NCI-H82 treated with DMSO at 0.1 percent for 48 hours (cell line): ENCODE measurements around the gene RPA1.
A peak's percentile ranks its signal among the peaks of the same experiment; 100 is the strongest.
"Not testable (repeated sequence)": the region's sequence is repeated elsewhere in the genome, so short reads cannot be mapped to it uniquely, and the experiment has no call there.

ENCODE experiments used
- DNase-seq: peaks from one replicate; lab custom pipeline; 2025; ENCODE audit not compliant: unreplicated experiment; lab: John Stamatoyannopoulos, UW

The RPA1 gene

DNA sequence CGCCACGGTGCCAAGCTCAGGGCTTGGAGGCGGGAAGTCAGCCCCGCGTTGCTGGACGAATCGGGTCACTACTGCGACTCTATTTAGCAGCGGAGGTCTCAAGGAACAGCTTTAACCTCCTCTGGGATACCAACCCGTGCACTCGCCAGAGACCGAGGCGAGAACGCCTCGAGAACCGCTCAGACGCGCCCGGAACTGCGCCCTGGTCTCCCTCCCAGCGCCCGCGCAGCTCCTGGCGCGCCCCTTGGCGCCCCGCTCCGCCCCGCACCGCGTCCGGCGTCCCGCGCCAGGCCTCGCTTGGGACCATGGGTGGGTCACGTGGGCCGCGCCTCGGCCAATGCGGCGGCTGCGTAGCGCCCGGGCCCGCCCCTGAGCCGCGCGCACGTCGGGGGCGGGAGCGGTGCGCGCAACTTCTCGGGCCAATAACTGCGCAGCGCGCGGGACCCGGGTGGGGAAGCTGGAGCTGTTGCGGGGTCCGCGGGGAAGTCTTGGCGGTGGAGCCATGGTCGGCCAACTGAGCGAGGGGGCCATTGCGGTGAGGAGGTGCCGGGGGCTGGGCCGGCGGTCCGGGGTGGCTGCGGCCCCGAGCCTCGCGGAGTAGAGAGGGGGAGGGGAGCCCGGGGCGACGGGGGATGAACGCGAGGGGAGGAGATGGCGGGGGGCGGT is at the start of gene RPA1, which contains the start of gene SMYD4:
Gene RPA1 (plus strand): TSS at position 414 of the 666 bp plus-strand sequence. CDS start 89 bp downstream, at position 503.
Gene SMYD4 (minus strand): TSS at position 311 of the 666 bp plus-strand sequence. CDS start 1,908 bp downstream, outside the sequence.
- DNase-seq = peak; percentile 50

DNA sequence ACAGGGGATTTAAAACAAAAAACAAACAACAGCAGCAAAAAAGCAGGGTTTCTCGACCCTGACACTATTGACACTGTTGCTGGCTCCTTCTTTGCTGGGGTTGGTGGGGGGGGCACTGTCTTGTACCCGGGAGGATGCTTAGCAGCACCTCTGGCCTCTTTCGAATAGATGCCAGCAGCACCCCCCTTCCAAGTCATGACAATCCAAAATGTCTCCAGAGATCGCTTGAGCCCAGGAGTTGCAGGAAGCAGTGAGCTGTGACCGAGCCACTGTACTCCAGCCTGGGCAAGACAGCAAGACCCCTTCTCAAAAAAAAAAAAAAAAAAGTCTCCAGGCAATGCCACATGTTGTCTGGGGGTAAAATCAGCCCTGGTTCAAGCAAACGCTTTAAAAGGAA is 47.6 kb upstream of the RPA1 start:
- DNase-seq = no peak

DNA sequence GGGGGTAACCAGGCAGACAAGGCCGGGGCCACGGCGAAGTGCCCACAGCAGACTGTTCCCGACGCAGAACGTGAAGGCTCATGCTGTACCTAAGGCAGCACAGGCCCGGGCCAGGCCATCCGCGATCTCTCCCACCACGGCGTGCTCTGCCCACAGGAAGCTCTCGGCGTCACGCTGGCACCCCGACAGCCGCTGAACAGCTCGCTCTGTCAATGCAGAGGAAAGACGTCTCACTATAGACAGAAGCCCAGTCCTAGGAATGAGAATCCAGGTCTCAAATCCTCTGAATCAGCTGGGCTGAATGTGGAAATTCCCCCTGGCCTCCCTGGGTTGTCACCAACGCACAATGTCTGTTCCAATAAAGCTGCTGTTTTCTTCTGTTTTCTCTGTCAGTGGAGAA is 46.5 kb upstream of the RPA1 start:
- no peak for DNase-seq

DNA sequence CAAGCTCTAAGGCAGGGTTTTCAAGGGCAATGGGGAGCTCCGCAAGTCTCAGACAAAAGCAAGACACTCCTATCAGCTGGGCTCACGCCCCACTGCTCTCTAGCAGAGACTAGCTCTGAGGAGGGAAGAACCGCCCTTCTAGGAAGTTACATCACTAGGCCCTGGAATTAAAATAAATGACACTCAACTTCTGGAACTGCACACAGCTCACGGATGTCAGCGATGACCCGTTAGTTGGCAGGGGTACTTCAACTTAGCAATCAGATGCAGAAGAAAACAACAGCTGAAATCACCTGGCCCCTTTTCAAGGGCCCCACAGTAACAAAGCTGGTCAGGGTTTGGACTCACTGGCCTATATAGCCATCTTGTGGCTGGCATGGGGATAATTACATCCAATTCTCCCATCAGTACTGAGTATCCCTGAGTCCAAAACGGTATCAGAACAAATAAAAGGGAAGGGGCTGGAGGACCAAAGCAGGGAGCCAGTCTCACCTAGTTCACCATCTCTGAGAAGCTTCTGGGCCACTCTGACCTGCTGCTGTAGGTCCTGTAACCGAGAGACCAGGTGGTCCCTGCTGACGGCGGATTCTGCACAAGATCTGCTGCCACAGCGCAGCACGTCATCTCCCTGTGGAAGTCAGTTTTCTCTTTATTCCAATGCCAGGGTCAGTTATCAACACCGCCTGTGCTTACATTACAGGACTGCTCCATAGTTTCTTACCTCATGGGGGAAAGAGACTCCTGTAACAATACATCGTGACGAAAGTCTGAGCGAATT is 45.8 kb upstream of the RPA1 start:
- DNase-seq = peak; percentile 26

DNA sequence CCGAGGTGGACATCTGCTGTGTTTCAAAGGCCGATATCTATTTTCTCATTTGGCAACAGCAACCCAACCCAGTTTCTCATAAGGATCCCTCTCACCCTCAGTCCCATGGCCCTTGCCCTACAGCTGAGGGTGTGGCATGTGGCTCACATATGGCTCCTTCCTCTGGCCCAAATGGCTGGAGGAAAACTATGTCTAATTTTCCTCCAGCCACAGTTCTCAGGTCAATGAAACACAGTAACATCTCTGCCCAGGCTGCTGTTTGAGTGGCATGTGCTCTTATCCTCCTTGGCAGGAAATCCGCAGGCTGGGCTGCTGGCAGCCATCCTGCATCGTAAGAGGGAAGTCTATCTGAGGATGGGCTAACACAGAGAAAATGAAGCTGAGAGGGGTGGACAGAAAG is 43.9 kb upstream of the RPA1 start:
- no peak for DNase-seq

GRCh38 chr17:1786708-1787107 is 43.1 kb upstream of the RPA1 start:
- DNase-seq = no peak

- no peak for DNase-seq
Observed at GRCh38 chr17:1787301-1787902, 42.4 kb upstream of the RPA1 start.

DNA sequence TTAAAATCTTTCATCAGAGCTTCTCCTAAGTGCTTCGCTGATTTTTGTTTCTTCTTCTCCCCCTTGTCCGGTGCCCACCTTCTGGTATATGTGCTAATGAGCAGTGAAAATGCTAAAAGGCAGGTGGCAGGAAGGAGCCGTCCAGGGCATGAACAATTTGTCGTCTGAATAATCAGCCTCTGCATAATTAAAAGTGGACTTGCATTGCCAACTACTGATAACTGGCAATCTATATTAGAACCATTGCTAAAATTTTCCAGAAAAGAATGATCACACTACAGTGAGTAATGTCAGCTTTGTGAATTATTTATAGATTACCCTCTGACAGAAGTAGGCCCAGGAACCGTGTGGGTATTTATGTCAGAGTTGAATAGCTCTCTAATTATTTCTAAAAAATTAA is 39.9 kb upstream of the RPA1 start:
- no peak for DNase-seq

DNA sequence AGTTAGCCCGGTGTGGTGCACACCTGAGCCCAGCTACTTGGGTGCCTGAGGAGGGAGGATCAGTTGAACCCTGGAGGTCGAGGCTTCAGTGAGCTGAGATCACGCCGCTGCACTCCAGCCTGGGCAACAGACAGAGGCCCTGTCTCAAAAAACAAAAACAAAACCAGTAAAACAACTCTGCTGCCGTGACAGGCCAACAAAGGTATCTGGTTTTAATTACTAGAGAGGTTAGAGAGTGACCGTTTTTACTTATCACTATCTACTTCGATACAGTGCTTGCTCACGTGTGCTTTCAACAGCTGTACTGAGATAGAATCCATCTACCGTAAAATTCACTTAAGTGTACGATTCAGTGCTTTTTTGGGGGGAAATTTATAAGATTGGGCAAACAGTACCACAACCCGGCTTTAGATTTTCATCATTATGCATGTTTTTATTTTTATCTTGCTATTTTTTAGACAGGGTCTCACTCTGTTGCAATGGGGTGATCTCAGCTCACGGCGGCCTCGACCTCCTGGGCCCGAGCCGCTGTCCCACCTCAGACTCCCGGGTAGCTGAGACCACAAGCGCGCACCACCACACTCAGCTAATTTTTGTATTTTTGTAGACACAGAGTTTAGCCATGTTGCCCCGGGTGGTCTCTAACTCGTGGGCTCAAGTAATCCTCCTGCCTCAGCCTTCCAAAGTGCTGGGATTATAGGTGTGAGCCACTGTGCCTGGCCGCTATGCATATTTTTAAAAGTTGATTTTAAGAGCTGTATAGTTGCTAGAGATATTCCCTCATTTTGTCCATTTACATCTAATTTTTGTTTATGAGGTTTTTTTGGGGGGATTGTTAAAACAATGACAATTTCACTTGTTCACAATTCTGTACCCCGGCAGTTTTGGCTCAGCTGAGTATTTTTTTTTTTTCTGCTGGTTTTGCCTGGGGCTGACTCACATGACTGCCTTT is 37.0 kb upstream of the RPA1 start:
- no peak for DNase-seq

DNA sequence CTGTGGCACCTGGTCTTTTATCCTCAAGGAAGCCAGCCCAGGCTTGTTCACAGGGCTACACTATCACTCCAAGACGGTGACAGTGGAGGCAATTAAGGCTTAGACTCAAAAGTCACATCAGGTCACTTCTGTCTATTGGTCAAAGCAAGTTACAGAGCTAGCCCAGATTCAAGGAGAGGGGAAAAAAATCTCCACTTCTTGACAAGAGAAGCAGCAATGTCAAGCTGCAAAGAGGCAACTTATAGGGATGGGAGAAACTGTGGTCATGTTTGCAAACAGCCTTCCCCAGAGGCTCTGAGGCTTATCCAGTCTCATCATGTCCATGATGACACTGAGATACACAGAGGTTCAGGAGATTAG is 36.4 kb upstream of the RPA1 start:
- DNase-seq = no peak

GRCh38 chr17:1796800-1797199 is 33.0 kb upstream of the RPA1 start:
- DNase-seq = no peak

DNA sequence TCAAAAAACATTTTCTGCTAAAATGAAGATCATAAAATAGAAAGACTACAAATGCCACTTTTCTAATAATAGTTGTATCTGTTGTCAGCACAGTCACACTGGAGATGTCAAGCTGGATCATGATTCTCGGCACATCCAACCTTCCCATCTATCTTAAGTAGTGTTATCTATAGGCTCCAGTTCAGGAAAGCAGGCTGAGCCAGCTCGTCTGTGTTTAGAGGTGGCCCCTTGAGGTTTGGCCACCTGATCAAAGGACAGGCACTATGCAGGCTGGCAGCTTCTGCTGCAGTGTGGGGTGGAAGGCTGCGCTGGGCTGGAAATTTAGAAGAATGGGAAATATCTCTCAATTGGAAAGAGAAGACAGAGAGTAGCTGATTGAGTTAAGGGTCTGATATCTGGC is 32.5 kb upstream of the RPA1 start:
- DNase-seq = no peak

GRCh38 chr17:1797846-1798245 is 32.0 kb upstream of the RPA1 start:
- not testable (repeated sequence) for DNase-seq

- no peak for DNase-seq
Observed at GRCh38 chr17:1800240-1800639, 29.6 kb upstream of the RPA1 start.

DNA sequence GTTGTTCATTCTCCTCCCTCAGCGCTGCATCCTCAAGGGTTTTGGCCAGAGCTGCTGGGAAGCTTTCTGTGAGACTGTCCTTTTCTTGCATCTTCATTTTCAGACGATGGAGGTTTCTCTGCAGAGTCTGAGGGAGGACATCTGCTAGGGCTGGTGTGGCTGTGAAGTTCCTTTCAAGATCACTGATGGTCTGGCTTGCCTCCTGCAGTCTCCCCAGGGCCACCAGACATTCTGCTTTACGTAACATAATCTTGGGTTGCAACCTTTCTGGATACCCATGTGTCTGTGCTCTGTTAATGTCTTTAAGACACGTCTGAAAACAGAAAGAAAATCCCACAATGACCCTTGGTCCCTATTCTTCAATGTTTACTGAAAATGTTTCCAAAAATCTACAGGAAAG is 29.1 kb upstream of the RPA1 start:
- no peak for DNase-seq

- no peak for DNase-seq
Observed at GRCh38 chr17:1802429-1802828, 27.4 kb upstream of the RPA1 start.

- no peak for DNase-seq
Observed at GRCh38 chr17:1803280-1803679, 26.5 kb upstream of the RPA1 start.

DNA sequence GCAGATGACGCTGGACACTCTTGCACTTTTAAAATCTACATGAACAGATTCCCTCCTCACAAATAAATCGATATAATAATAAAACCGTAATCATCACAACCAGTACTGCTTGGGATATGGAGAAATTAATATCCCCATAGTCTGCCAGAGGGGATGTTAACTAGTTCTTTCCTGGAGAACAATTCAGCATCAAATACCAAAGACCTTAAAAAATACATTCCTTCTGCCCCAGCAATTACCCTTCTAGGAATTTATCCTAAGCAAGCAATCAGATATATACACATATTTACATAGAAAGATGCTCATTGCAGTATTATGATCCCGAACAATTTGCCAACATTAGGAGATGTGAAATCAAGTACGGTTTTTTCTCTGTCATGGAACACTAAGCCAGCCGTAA is 21.9 kb upstream of the RPA1 start:
- DNase-seq = no peak

DNA sequence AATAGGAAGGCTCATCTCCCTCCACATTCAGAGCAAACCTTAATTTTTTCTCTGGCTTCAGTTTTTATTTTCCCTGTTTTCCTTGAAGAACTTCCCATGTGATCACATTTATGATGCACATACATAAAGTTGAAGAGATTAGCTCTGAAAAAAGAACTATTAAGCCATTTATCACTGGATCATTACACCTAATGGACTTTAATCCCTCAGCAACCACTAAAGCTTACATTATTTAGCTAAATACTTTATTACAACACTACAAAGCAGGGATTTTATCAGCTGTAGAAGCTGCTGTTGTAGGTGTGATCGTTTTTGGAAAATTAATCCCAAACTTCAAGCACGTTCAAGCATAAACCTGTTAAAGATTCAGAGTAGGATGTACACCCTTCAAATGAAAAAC is 21.2 kb upstream of the RPA1 start:
- peak; percentile 21 for DNase-seq

DNA sequence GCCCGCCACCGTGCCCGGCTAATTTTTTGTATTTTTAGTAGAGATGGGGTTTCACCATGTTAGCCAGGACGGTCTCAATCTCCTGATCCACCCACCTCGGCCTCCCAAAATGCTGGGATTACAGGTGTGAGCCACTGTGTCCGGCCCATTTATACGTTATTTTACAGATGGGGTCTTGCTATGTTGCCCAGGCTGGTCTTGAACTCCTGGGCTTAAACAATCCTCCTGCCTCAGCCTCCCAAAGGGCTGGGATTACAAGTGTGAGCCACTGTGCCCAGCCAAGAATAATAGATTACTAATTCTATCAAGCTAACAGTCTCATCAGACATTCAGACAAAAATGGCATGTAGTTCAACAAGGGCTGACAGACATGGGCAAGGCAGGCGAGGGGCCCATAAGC is 20.0 kb upstream of the RPA1 start:
- not testable (repeated sequence) for DNase-seq

GRCh38 chr17:1810450-1811103 is 19.2 kb upstream of the RPA1 start:
- no peak for DNase-seq
